Measurements from ENCODE around the gene PTPRT. TPM values are rescaled to one million over a fixed set of nuclear protein-coding genes. Genes with fewer than 3 reads are reported as not detected.

Gene PTPRT
- total RNA-seq, 1 experiment from 2014 or later: not detected

DNA sequence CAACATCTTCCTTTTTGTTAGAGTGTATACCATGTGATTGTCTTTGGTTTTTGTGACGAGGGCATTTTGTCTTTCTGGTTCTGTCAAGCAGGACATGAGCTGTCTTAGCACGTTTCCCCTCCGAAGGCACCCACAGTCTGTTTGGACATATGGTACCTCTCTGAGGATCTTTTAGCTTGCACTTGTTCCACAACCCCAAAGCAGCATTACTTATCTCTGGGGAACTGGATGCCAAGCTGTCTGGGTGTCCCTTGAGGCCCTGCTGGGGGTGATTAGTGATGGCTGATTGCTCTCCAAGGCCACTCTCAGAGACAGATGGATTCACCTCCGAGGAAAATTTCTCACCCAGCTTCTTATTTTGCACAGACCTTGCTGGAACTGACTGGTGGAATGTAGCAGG lies 1126.6 kb downstream of the PTPRT start:
- DNase-seq (ENCODE audit: low spot score): no peak

DNA sequence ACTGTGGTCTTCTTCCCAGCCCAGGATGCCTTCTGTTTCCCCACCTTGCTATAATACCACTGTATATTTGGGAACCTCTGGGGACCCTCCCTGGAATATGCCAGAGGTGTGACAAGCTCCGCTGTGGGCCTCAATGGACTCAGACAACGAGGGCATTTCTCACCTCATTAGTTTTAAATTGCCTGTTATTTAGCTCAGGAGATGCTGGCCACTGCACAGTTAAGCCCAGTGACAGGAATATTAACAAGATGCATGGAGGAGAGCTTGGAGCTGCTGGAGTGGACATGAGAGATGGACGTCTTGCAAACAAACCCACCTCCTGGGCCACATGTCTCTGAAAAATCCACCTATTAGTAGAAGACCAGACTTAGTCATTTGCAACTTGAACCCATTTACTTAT lies 1136.4 kb downstream of the PTPRT start:
- no peak for DNase-seq (ENCODE audit: low spot score)

DNA sequence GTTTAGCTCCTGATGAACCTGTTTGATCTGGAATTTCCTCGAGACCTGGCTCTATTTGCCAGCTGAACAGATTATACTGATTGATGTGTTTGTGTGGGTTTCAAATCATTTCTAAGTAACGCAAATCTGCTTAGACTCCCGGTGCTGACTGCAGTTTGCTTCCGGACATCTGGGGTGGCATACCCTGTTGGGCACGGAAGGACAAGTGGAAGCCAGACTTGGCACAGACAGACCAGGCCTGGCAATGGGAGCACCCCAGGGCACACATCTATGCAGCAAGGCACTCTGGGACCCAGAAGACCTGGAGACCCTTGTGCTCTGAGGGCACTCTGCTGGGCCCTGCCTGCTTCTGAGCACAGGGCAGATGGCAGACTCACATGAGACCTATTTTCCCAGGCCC lies 1137.8 kb downstream of the PTPRT start:
- no peak for DNase-seq (ENCODE audit: low spot score)

DNA sequence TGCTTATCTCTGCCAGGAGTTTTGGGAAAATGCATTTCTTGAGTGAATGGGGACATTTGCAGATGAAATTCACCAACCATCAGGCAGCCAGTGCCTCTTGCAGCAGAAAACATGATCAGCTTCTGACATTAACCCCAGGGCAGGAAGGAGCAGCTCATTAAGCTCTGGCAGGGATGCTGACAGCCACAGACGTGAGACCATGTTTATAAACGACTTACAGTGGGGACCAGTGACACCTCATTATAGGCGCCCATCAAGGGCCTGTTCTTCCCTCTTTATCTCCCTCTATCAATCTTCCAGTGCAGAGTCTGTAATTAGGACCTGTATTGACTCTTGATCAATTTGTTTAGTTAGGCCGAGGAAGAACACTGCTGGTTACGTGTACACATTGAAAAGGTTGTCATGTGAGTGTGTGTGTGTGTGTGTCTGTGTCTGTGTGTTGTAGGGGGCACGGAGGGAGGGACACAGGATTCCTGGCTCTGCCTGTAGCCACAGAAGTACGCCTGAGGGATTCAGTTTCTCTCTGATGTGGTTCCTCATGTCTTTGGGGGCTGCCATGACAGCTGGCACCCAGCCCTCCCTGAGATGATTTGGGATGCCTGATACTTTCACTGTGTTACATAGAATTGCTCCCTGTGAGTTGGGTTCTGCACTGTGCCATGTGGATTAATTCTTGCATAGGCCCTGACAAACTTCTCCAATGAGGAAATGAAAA lies 1143.2 kb downstream of the PTPRT start:
- no peak for DNase-seq (ENCODE audit: low spot score)

DNA sequence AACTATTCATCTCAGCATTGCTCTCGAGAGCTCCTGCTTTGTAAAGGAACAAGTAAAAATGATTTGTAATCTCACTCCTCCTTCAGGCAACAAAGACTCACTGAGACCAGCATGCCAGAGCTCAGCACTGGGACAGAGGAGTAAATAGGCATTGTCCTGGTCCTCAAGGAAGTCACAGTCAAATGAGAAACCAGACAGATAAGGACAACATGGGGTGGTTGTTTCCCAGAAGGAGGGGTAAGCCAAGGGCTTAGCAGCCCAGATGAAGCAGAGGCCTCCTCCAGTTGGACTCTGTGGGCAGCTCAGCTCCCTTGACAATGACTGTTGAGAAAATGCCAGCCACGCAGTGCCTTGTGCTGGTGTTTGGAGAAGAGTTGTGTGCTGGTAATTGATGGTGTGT lies 1145.8 kb downstream of the PTPRT start:
- no peak for DNase-seq (ENCODE audit: low spot score)

DNA sequence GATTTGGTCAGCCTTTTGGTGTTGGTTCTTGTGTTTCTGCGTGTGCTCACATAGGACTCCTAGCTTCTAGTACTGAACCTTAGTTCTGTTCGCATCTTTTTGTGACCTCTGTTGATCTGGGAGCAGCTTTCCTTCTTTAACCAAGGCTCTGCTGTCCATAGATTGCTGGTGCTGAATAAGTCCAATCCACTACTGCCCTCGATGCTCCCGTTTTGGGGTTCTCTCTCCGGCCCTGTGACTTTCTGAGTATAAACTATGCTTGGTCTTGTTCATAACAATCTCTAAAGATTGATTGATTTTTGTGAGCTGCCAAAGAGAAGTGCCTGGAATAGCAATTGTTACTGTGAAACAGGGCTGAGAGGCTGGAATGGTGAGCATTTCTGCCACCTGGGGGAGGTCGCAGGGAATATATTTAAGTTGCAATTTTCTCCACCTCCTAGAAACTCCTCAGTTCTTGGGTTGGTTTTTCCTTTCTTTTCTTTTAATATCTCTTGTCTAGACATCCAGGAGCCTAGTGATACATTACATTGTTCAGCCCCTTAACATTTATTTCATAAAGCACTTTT lies 1148.6 kb downstream of the PTPRT start:
- DNase-seq (ENCODE audit: low spot score): no peak

DNA sequence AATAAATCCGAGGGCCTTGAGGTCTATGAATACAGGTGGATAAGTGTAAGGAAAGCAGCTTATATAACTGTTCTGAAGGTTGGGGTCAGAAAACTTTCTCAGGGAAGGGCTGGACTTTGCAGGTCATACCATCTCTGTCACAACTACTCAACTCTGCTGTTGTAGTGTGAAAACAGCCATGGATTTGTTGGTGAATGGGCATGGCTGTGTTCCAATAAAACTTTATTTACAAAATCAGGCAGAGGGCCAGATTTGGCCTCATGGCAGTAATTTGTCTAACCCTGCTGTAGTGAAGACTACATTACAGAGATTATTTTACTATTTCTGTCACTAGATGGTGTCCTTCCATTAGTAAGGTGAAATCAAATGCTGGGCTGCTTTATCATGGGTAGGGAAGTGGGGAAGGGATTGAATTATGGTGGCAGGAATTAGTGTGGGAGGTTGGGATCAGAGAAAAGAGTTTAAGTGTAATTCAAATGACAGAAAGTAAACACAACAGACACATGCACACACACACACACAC lies 1161.9 kb downstream of the PTPRT start:
- DNase-seq (ENCODE audit: low spot score): no peak

DNA sequence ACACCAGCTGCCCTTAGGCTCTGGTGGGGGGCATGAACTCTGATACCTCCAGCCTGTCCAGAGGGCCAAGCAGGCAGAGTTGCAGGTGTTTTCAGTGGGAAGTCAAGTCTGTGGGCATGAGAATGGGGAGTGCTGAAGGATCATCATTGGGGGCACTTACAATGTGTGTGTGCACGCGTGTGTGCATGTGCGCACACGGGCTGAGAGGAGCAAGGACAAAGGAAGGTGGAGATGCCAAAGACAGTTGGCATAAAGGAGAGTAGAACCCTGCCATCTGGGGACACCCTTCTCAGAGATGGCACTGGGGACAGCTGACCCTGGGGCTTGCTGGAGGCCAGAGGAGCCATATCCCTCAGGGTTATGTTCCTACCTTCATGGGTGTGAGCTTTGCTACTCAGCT lies 1163.1 kb downstream of the PTPRT start:
- no peak for DNase-seq (ENCODE audit: low spot score)

DNA sequence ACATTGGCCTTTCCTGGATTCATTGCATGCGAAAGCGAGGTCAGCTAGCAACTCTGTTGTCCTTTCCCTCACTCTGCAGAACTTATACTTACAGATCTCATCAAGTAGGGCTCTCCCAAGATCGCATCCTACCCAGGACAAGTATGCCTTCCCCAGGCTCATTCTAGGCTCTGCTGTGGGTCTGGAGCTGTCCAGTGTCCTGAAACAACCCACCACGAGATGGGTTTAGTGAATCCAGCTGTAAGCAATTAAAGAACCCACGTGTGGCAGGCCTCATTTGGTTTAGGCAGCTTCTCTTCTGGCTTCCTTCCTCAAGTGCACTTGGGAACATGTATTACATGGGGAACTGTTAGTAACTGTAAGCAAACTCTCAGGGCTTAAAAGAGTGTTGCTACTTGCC lies 1165.1 kb downstream of the PTPRT start:
- no peak for DNase-seq (ENCODE audit: low spot score)
